NOMO-1 treated with dmso at 0.1 percent for 144 hours (cell line): ENCODE measurements around the gene SPRY4.
"Not testable (repeated sequence)": the region's sequence is repeated elsewhere in the genome, so short reads cannot be mapped to it uniquely, and the experiment has no call there.

ENCODE experiments used
- DNase-seq: peaks from one replicate; lab custom pipeline; 2025; ENCODE audit not compliant: unreplicated experiment; lab: John Stamatoyannopoulos, UW

The SPRY4 gene

DNA sequence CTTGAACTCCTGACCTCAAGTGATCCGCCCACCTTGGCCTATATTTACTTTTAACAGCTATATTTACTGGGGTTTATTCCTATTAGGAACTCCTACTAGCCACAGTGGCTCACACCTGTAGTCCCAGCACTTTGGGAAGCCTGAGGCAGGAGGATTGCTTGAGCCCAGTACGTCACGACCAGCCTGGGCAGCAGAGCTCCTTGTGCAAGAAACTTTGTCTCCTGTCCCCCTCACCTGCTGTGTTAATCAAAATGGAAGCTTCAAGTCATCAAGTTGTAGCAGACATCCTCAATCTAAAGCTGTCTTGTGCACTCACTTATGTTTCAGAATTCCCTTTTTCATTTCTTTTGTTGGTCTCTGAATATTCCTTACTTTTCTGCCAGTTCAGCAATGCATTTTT, 15.0 kb upstream of the SPRY4 start:
- DNase-seq, result no peak

DNA sequence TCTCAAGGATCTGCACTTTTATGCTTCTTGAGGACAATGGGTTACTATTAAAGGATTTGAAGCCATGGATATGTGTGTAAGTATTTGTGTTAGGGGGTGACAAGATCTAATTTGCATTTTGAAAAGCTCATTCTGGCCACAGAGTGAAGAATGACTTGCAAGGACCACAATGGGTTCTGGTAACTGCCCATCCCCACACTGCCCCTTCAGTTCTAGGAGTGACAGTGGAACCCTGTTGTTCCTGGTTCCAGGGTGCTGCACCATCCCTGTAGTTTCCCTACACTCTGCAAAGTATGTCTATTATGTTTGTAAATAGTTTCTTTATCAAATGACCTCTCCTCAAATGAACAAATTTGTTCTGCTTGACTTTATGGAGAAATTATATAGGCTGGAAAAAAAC, 9.7 kb upstream of the SPRY4 start:
- no peak for DNase-seq

DNA sequence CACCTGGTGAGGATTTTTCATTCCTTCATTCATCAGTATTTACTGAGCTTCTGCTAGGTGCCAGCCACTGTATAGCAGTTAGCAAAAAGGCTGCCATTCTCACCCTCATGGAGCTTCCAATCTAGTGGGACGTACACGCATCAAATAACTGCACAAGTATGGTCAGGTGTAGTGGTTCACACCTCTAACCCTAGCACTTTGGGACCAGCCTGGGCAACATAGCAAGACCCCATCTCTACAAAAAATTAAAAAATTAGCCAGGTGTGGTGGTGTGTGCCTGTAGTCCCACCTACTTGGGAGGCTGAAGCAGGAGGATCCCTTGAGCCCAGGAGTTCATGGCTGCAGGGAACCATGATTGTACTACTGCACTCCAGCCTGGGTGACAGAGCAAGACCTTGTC, 8.9 kb upstream of the SPRY4 start:
- not testable (repeated sequence) for DNase-seq

- DNase-seq, result no peak
Measured at GRCh38 chr5:142330444-142330843, 5.6 kb upstream of the SPRY4 start.

GRCh38 chr5:142330026-142330425, 5.2 kb upstream of the SPRY4 start:
- no peak for DNase-seq

DNA sequence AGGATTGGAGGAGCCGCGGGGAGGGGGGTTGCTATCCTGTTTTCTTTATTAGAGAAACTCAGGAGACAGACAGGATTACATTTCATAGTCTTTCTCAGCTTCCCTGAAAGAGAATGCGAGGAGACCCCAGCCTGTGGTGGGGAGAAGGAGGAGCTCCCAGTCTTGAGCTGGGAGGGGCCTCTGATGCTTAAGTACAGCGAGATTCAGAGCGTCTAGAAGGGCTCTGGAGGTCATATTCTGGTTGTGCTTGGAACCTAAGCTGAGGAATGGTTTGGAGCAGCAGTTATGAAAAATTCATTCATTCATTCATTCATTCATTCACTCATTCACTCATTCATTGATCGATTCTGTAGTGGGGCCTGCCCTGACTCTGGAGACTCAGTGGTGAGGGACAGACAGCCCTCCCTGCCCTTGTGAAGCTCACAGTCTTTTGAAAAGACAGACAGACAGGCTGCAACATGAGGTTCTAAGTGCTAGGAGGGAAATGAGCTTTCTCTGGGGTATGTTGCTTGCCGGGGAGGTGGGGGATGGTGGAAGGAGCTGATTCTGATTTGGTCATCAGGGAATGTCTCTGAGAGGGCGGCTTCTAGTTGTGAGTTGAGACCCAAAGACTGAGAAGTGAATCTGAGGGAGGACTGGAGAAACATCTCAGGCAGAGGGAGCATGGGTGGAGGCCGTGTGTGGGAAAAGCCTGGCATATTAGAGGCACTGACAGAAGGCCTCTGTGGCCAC, 2.5 kb upstream of the SPRY4 start:
- DNase-seq, result no peak

DNA sequence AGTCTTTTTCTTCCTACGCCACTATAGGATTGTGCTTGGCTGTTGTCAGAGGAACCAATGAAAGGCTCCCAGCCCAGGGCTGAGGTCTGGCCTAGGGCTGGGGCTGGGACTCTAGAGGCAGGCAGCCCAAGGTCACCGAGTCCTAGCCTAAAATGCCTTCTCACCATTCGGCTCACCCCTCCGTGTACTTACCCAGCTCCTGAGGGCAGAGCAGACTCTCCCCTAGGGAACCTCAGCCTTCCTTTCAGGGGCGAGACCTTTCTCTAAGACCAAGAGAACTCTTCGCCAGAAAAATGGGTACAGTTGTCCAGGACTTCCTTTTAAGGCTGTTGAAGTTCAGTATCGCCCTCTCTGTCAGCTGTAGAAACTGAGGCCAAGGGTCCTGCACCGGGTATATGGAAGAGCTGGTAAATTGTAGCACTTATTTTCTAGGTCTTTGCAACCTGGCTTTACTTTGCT, 1.7 kb upstream of the SPRY4 start:
- DNase-seq, result no peak

GRCh38 chr5:142325725-142326479, 1.1 kb upstream of the SPRY4 start:
- no peak for DNase-seq

DNA sequence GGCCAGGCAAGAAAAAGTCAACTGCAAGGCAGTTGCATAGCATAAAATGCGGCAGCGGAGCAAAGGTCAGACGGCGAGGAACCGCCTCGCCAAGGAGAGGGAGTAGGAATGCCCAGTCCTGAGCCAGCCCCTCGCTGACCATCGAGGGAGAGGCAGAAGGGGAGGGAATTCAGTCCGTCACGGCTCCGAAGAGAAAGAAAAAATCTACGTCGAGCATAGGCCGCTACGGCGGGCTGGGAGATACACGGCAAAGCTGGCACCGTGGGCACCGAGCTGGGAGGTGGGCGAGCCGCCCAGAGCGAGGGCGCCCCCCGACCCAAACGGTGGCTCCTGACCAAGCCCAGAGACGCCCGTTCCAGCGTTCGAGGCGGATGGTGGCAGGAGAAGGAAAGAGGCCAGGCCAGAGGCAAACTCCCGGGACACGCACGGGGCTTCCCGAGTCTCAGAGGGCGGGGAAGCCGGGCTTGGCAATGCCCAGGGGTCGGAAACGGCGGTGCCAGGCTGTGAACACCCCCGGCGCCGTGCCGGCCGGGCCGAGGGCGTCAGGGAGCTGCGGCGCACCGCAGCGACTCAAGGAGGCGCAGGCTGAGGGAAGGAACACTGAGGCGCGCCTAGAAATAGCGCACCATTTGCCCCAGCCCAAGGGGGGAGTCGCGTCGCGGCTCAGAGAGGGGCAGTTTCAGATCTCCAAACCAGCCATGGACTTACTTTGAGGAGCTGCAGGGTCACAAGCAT, 518 bp downstream of the SPRY4 start:
- no peak for DNase-seq

DNA sequence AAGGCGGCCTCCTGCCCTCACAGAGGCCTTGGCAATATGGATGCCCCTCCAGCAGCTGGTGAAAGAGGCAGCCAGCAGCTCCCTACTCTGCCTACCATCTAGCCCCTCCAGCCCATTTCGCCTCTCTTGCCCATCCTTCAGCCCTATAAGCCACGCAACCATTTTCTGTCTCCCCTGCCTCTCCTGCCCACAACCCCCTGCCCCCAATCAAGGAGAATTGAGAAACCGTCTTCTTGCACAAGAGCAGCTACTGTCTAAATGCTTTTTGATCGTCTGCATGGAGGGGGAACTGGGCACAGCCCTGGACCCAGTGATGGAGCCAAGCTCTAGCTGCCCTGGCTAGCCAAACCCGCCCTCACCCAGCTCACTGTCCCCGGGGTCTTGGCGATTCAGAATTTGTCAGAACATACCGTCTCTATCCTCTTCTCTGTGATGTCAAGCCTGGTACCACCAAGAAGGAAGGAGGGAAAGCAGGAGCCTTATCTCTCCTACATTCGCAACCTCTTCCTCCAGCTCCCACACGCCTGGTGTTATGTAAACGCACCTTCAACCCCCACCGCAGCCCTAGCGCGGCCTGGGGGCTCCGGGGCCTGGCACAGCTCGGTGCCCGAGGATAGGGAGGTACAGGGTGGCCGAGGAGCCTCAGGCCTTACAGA, 1.2 kb downstream of the SPRY4 start:
- peak; percentile 15 for DNase-seq

DNA sequence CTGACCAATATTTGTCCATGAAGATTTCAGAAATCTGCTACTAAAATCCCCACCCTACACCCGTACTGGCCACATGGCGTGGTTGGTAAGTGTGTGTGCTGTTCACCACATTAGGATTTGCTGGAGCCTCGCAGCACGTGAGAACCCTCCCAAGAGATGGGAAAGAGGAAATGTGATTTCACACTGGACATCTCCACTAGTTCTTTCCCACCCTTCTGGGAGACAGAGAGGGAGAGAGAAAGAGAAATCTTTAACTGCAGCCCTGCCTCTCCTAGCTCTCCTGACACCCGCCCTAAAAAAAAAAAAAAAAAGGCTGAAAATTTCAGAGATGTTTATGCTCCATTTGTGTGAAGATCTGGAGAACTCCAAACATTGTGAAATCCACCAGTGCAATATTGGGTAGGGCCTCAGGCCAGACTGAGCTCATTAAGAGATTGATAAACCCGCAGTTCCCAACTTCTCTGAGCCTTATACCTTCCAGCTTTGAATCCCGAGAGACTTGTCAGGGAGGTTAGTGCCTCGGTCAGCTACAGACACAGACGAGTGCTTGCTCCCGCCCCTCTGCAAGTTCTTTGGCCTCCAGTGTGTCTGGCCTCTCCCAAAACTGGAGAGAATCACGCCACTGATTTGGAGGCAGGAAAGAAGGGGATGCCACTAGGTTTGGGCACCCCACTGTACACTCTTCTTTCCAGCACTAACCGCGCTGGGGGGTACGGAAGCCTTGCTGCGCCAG, 1.9 kb downstream of the SPRY4 start:
- no peak for DNase-seq

DNA sequence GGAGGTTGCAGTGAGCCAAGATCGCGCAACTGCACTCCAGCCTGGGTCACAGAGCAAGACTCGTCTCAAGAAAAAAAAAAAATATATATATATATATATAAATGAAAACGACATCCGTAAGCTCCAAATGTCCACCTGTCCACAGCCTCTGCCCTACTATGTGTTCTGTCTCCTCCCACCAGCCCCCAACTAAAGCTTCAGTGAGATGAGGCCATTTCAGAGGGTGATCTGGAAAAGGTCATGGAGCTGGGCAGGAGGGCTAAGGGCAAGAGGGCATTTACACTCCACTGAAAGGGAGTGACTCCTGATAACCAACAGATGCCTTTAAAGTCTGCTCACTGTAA, 2.4 kb downstream of the SPRY4 start:
- DNase-seq, result no peak

DNA sequence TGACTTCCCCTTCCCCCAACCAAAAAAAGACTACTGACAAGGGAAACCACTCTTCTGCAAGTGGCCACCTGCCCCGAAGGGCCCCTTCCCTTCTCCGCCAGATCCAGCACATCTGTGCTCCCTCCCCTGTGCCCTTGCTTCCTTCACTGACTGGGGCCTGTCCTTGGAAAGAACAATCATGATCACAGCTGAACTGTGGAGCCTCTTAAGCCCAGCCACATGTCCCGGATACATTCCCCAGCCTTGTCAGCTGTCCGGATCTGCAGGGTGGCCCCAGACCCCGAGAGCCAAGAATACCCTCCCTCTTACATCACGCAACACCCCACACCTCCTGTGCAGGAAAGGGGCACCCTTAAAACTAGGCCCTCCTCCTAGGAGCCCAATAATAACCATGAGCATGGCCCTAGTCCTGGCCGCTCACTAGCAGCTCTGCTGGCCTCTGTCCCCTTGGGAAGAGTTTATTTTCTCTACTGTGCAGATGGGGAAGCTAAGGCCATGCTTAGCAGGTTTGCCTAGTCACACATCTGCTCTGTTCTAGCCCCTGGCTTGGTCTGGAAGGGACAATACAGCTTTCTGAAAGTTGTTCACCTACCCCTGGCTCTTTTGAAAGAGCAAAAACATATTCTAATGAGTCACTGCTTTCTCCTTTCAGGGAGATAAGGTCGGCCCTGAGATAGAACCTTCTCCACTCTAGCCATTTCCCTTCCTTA, 3.8 kb downstream of the SPRY4 start:
- no peak for DNase-seq

GRCh38 chr5:142320430-142320738, 4.4 kb downstream of the SPRY4 start:
- DNase-seq, result no peak

DNA sequence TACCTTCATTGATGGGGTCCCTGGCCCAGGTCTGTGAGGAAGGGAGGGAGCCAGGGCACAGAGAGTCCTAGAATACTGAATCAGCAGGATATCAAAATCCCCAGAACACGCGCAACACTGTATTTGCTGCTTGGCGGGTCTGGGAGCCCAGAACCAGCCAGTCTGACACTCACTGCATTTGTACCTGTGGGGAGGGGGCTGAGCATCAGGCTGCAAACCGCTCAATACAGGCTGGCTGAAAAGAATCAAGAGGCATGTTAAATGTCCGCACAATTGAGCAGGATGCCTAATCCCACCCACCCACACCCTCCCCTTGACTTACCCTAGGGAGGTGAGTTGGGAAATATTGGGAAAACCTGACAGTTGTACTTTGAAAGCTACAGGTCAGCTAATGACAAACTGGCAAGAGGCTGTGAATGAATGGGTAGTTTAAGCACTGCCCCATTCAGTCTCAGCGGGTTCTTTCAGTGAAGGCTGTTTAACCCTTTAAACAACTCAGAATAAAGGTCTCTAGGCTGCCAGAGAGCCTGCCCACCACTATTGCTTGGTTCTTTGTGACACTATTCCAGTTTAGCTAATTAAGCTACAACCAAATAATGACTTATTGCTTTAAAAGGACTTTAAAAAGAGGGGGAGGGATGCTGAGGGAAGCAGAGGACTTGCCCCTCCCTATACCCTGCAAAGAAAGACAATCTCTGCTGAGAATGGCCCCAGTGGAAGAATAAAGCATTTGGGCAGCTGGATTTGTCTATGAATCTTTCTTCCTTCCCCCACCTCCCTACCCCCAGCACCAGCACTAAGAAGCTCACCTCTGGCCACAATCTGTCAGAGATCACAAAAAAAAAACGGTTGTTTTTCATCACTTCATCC, 5.0 kb downstream of the SPRY4 start:
- DNase-seq, result no peak

DNA sequence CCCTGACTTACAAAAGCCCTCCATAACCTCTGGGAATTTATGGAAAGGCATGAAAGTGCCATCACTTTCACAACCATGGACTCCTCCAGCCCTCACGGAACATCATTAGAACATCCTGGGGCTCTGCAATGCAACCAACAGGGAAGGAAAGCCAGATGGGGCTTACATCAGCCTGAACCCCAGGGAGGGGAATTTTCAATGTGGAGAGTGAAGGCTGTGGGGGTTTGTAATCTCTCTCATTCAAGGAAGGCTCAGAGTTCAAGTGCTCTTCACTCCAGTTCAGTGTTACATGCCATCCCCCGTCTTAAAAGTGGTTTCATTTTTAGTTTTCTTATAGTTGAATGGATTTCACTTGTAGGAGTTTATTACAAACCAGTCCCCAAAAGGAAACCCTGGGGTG, 5.7 kb downstream of the SPRY4 start:
- no peak for DNase-seq

GRCh38 chr5:142317753-142318152, 7.1 kb downstream of the SPRY4 start:
- no peak for DNase-seq

GRCh38 chr5:142317173-142317572, 7.6 kb downstream of the SPRY4 start:
- no peak for DNase-seq

- DNase-seq, result no peak
Measured at GRCh38 chr5:142316681-142317080, 8.1 kb downstream of the SPRY4 start.
